ENCODE data around the gene UCMA. TPM values are rescaled to one million over a fixed set of nuclear protein-coding genes. Genes with fewer than 3 reads are reported as not detected.
A peak's percentile ranks its signal among the peaks of the same experiment; 100 is the strongest.

Gene UCMA
- total RNA-seq, 2 experiments from 2014 or later = not detected

DNA sequence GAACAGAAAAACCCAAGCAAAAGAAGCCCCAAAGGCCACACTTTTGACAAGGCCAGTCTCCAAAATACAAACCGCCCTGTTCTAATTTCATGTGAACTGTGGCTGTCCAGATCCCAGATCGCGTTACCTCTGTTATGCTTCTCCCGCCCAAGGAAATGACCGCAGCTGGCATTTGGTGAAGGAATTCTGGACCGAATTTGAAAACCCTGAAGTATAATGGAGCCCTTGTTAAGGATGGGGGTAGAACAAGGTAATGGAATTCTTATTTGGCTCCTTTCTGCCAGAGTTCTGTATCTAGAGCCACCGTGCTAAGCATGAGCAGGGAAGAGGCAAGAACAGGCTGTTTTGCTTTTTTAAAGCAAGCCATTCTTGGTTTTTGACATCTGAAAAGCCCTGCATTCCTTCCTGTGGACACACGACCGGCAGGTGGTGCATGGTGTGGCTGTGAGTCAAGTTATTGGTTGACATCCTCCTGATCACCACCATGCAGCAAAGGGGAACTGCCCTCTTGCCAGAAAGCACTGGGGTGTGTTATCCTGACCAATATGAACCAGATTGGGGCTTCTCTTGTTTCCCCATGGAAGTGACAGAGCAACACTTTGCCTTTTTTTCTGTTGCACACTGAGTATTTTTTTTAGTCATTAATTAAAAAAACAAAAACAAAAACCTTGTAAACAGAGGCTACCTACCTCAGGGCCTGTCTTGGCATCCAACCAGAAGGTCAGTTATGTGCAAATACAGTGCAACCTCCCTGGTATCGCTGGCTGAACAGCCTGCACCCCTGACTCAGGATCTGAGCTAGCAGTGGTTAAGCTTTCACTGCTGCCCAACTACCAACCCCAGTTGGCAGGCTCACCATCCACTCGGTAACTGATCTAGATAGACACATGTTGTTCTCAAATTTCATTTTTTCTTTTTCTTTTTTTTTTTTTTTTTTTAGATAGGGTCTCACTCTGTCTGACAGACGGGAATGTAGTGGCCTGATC is 14.2 kb downstream of the UCMA start:
- Histone ChIP-seq H3K27ac (ENCODE audit: low read depth, low read length, poor library complexity, severe bottlenecking) (no peak overlapping the region), H3K79me2 (ENCODE audit: insufficient read depth, low read depth, low read length) (no peaks in the 10 kb centered on the region), H3K36me3 (ENCODE audit: insufficient read depth, low read length) (peaks cover 5% of the 10 kb centered on the region), H3K9me3 (ENCODE audit: low read length) (no peaks in the 10 kb centered on the region), H4K20me1 (ENCODE audit: insufficient read depth, low read length) (no peaks in the 10 kb centered on the region), H3K4me3 (ENCODE audit: low read depth, low read length, poor library complexity, severe bottlenecking) (no peak overlapping the region), H3K4me1 (ENCODE audit: insufficient read depth, low read length, poor library complexity, severe bottlenecking) (peaks cover 11% of the 10 kb centered on the region), H3K4me2 (ENCODE audit: low read length) (no peak overlapping the region), H3K9me2 (ENCODE audit: insufficient read depth, low read length) (no peaks in the 10 kb centered on the region), H2AFZ (ENCODE audit: low read length) (no peak overlapping the region)
- TF ChIP-seq, protein P1, sequence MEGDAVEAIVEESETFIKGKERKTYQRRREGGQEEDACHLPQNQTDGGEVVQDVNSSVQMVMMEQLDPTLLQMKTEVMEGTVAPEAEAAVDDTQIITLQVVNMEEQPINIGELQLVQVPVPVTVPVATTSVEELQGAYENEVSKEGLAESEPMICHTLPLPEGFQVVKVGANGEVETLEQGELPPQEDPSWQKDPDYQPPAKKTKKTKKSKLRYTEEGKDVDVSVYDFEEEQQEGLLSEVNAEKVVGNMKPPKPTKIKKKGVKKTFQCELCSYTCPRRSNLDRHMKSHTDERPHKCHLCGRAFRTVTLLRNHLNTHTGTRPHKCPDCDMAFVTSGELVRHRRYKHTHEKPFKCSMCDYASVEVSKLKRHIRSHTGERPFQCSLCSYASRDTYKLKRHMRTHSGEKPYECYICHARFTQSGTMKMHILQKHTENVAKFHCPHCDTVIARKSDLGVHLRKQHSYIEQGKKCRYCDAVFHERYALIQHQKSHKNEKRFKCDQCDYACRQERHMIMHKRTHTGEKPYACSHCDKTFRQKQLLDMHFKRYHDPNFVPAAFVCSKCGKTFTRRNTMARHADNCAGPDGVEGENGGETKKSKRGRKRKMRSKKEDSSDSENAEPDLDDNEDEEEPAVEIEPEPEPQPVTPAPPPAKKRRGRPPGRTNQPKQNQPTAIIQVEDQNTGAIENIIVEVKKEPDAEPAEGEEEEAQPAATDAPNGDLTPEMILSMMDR (conservative IDR thresholded peaks at IDR 0.05; ENCODE audit: low read length) = peak; percentile 71
- no peak for TF ChIP-seq EZH2phosphoT487 (IDR thresholded peaks at IDR 0.05; ENCODE audit: borderline replicate concordance, low read depth, low read length)
- ChIA-PET POLR2A (interaction anchor here (0.7 to 1.8 kb wide), 7 partner anchors 9 to 1020 kb away, joined by 3 to 10 read pairs (median 3); no protein-coding TSS in a partner anchor), CTCF (ENCODE audit: unreplicated experiment) (no interaction called here)
- BruUV-seq (replicated peaks) = TSS peak; percentile 43
- peak; percentile 79 for DNase-seq (ENCODE audit: low spot score)
- intact Hi-C loops (cut with micrococcal nuclease; ENCODE audit: unreplicated experiment) = loop anchor here (1.0 kb wide), 1 partner anchor 82 kb away; no protein-coding TSS in a partner anchor

DNA sequence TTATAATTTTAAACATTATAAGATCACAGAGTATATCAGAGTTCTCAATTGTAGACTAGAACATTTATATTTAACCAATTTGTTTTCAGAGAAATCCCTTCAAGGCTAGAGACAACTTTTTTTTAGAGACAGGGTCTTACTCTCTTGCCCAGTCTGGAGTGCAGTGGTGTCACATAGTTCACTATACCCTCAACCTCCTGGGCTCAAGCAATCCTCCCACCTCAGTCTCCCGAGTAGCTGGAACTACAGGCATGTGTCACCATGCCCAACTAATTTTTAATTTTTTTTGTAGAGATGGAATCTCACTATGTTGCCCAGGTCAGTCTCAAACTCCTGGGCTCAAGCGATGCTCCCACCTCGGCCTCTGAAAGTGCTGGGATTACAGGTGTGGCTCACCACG is 15.3 kb downstream of the UCMA start:
- TF ChIP-seq EZH2phosphoT487 (IDR thresholded peaks at IDR 0.05; ENCODE audit: borderline replicate concordance, low read depth, low read length) = no peak
- TF ChIP-seq, protein P1 (conservative IDR thresholded peaks at IDR 0.05; ENCODE audit: low read length) = no peak
- Histone ChIP-seq H3K36me3 (ENCODE audit: insufficient read depth, low read length) (peaks cover 14% of the 10 kb centered on the region), H3K27ac (ENCODE audit: low read depth, low read length, poor library complexity, severe bottlenecking) (no peak overlapping the region), H3K79me2 (ENCODE audit: insufficient read depth, low read depth, low read length) (no peaks in the 10 kb centered on the region), H3K9me3 (ENCODE audit: low read length) (no peaks in the 10 kb centered on the region), H2AFZ (ENCODE audit: low read length) (no peak overlapping the region), H3K4me2 (ENCODE audit: low read length) (no peak overlapping the region), H3K4me1 (ENCODE audit: insufficient read depth, low read length, poor library complexity, severe bottlenecking) (peaks cover 11% of the 10 kb centered on the region), H3K9me2 (ENCODE audit: insufficient read depth, low read length) (no peaks in the 10 kb centered on the region), H4K20me1 (ENCODE audit: insufficient read depth, low read length) (no peaks in the 10 kb centered on the region), H3K4me3 (ENCODE audit: low read depth, low read length, poor library complexity, severe bottlenecking) (no peak overlapping the region)
- intact Hi-C loops (cut with micrococcal nuclease; ENCODE audit: unreplicated experiment) = no loop called here
- BruUV-seq (replicated peaks) = no TSS peak
- no peak for DNase-seq (ENCODE audit: low spot score)
- ChIA-PET POLR2A (no interaction called here), CTCF (ENCODE audit: unreplicated experiment) (no interaction called here)

DNA sequence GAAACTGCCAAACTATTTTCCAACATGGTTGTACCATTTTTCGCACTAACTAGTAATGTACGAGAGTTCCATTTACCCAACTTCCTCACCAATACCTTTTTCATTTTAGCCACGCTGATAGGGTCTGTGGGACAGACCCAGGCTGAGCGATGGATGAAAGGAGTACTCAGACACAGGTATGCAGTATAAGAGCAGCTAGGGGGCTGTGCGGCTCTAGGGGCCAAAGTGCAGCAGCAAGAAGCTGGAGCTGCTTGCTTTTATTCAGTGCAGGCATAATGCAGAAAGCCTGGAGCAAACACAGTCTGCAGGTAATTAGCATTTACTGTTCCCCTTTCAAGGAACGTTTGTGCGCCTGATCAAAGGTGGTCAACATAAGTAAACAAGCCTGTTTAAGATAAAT is 21.0 kb downstream of the UCMA start:
- BruUV-seq (replicated peaks) = no TSS peak
- H3K27ac ChIP-seq (ENCODE audit: low read depth, low read length, poor library complexity, severe bottlenecking) = no peak overlapping the region
- H3K36me3 ChIP-seq (ENCODE audit: insufficient read depth, low read length) = peaks cover 69% of the 10 kb centered on the region
- no peak for DNase-seq (ENCODE audit: low spot score)
- TF ChIP-seq, protein P1 (conservative IDR thresholded peaks at IDR 0.05; ENCODE audit: low read length) = no peak
- no peak for TF ChIP-seq EZH2phosphoT487 (IDR thresholded peaks at IDR 0.05; ENCODE audit: borderline replicate concordance, low read depth, low read length)
- no peak overlapping the region for H3K4me3 ChIP-seq (ENCODE audit: low read depth, low read length, poor library complexity, severe bottlenecking)
- H3K9me3 ChIP-seq (ENCODE audit: low read length) = no peaks in the 10 kb centered on the region
- no peak overlapping the region for H2AFZ ChIP-seq (ENCODE audit: low read length)
- intact Hi-C loops (cut with micrococcal nuclease; ENCODE audit: unreplicated experiment) = no loop called here
- H3K79me2 ChIP-seq (ENCODE audit: insufficient read depth, low read depth, low read length) = no peaks in the 10 kb centered on the region
- H3K4me1 ChIP-seq (ENCODE audit: insufficient read depth, low read length, poor library complexity, severe bottlenecking) = no peaks in the 10 kb centered on the region
- CTCF ChIA-PET (ENCODE audit: unreplicated experiment) = no interaction called here
- no peak overlapping the region for H3K4me2 ChIP-seq (ENCODE audit: low read length)
- no peaks in the 10 kb centered on the region for H4K20me1 ChIP-seq (ENCODE audit: insufficient read depth, low read length)
- H3K9me2 ChIP-seq (ENCODE audit: insufficient read depth, low read length) = no peaks in the 10 kb centered on the region
- POLR2A ChIA-PET = interaction anchor here (0.6 to 0.7 kb wide), 2 partner anchors 52 to 89 kb away, joined by 3 to 5 read pairs; no protein-coding TSS in a partner anchor
